ENCODE measurements around the gene PCDHGB5. TPM values are rescaled to one million over a fixed set of nuclear protein-coding genes. Genes with fewer than 3 reads are reported as not detected.
"Not testable (repeated sequence)": the region's sequence is repeated elsewhere in the genome, so short reads cannot be mapped to it uniquely, and the experiment has no call there.

PCDHGB5 gene
- total and polyA plus RNA-seq, 5 experiments from 2014 or later, result 0.24 to 0.47 (median 0.33) TPM

DNA sequence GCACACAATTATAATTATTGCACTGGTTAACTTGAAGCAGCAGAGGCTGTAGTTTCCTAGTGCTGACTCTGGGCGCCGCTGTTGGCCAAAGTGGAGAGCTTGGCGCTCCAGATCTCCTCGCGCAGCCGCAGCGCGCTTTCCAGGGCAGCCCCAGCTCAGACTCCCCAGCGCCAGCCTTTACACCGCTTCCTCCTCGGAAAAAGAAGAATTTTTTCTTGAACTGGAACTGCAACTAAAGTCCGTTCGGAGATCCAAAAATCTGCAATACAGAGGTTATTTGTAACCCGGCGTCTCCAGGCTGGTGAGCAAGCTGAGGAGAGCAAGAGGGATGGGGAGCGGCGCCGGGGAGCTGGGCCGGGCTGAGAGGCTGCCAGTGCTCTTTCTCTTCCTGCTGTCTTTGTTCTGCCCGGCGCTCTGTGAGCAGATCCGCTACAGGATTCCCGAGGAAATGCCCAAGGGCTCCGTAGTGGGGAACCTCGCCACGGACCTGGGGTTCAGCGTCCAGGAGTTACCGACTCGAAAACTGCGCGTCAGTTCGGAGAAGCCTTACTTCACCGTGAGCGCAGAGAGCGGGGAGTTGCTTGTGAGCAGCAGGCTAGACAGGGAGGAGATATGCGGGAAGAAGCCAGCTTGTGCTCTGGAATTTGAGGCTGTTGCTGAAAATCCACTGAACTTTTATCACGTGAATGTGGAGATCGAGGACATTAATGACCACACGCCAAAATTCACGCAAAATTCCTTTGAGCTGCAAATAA is 10.0 kb upstream of the PCDHGB5 start, which contains the start of gene PCDHGB4:
Gene PCDHGB4, plus strand, starts transcription at position 142 of the 755 bp plus-strand sequence. Its CDS starts 187 bp downstream, at position 329.
- H3K4me3 Mint-ChIP-seq, result peak within 1 kb of the TSS; percentile 14 to 72 (median 42)
- ATAC-seq, result peak; percentile 68 to 78
- POLR2A ChIA-PET, DNase-seq, H3K4me1 Mint-ChIP-seq: not testable (repeated sequence)
- H3K27me3 Mint-ChIP-seq, result peaks cover 46 to 89% (median 78%) of the 10 kb centered on the region in 5 donors
- H3K27ac Mint-ChIP-seq, result peak within 1 kb of the TSS in 1 of 10 donors; percentile 53
- H3K36me3 Mint-ChIP-seq, result peaks cover 23 to 61% (median 36%) of the 10 kb centered on the region in 3 donors
- H3K9me3 Mint-ChIP-seq, result peaks cover 14 to 88% (median 50%) of the 10 kb centered on the region in 9 donors

DNA sequence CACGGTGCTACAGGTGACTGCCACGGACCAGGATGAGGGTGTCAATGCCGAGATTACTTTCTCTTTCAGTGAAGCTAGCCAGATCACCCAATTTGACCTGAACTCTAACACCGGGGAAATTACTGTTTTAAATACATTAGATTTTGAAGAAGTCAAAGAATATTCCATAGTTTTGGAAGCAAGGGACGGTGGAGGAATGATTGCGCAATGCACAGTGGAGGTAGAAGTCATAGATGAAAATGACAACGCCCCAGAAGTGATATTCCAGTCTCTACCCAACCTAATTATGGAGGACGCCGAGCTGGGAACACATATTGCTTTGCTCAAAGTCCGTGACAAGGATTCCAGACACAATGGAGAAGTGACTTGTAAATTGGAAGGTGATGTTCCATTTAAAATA is 9.1 kb upstream of the PCDHGB5 start:
- H3K4me1 Mint-ChIP-seq, result peaks cover 0 to 2% (median 1%) of the 10 kb centered on the region in 4 donors
- POLR2A ChIA-PET, result no interaction called here
- H3K4me3 Mint-ChIP-seq, result peak overlapping the region in 2 of 10 donors; percentile 24 to 29
- no peak for DNase-seq
- peaks cover 14 to 88% (median 51%) of the 10 kb centered on the region in 9 donors for H3K9me3 Mint-ChIP-seq
- peaks cover 40 to 89% (median 75%) of the 10 kb centered on the region in 5 donors for H3K27me3 Mint-ChIP-seq
- H3K36me3 Mint-ChIP-seq, result peaks cover 23 to 58% (median 34%) of the 10 kb centered on the region in 3 donors
- no peak for ATAC-seq
- H3K27ac Mint-ChIP-seq, result peak overlapping the region in 1 of 10 donors; percentile 53

DNA sequence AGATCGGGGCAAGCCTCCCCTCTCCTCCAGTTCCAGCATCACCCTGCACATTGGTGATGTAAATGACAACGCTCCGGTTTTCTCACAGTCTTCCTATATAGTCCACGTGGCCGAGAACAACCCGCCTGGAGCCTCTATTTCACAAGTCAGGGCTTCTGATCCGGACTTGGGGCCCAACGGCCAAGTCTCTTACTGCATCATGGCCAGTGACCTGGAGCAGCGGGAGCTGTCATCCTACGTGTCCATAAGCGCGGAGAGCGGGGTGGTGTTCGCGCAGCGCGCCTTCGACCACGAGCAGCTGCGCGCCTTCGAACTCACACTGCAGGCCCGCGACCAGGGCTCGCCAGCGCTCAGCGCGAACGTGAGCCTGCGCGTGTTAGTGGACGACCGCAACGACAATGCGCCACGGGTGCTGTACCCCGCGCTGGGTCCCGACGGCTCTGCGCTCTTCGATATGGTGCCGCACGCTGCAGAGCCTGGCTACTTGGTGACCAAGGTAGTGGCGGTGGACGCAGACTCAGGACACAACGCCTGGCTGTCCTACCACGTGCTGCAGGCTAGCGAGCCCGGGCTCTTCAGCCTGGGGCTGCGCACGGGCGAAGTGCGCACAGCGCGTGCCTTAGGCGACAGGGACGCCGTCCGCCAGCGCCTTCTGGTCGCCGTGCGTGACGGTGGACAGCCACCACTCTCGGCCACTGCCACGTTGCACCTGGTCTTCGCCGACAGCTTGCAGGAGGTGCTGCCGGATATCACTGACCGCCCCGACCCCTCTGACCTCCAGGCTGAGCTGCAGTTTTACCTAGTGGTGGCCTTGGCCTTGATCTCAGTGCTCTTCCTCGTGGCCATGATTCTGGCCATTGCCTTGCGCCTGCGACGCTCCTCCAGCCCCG is 8.3 kb upstream of the PCDHGB5 start:
- Mint-ChIP-seq H3K4me1 (peaks cover 0 to 2% (median 1%) of the 10 kb centered on the region in 4 donors), H3K27ac (no peak overlapping the region), H3K9me3 (peaks cover 14 to 87% (median 51%) of the 10 kb centered on the region in 9 donors), H3K4me3 (peak overlapping the region in 3 of 10 donors; percentile 29 to 71 (median 49)), H3K27me3 (peaks cover 44 to 92% (median 74%) of the 10 kb centered on the region in 5 donors), H3K36me3 (peaks cover 23 to 57% (median 39%) of the 10 kb centered on the region in 3 donors)
- POLR2A ChIA-PET, result no interaction called here
- ATAC-seq, result no peak
- DNase-seq, result no peak

DNA sequence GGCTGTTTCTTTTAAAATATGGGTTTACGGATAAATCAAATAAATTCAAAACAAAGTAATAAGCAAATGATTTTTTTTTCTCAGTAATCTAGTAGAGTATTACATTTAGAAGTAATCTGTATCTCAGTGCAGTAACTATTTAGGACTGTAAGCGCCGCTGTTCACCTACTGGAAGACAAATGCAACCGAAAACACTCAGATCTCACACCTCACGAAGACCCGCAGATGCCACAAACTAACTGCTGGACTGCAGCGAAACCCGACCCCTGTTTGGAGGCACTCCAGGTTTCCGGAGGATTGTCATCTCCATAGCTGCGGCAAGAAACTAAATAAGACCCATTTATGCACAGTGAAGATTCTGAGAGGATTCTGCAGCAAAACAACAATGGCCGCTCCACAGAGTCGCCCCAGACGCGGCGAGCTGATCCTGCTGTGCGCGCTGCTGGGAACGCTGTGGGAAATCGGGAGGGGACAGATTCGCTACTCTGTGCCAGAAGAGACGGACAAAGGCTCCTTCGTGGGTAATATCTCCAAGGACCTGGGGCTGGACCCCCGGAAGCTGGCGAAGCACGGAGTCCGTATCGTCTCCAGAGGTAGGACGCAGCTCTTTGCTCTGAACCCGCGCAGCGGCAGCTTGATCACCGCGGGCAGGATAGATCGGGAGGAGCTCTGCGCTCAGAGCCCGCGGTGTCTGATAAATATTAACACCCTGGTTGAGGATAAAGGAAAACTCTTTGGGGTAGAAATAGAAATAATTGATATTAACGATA is 5.1 kb upstream of the PCDHGB5 start, which contains the start of gene PCDHGA8:
Gene PCDHGA8, plus strand, starts transcription at position 205 of the 770 bp plus-strand sequence. Its CDS starts 181 bp downstream, at position 386.
- ATAC-seq (no peak), DNase-seq (no peak)
- Mint-ChIP-seq H3K27ac (peak within 1 kb of the TSS in 1 of 10 donors; percentile 67), H3K4me1 (peaks cover 0 to 2% (median 0%) of the 10 kb centered on the region in 4 donors), H3K36me3 (peaks cover 21 to 51% (median 35%) of the 10 kb centered on the region in 3 donors), H3K27me3 (peaks cover 41 to 87% (median 68%) of the 10 kb centered on the region in 5 donors), H3K9me3 (peaks cover 0 to 83% (median 38%) of the 10 kb centered on the region in 9 donors), H3K4me3 (peak within 1 kb of the TSS in 1 of 10 donors; percentile 52)
- POLR2A ChIA-PET, result interaction anchor here (0.6 kb wide), 1 partner anchor 497 kb away, joined by 5 read pairs; no protein-coding TSS in a partner anchor

DNA sequence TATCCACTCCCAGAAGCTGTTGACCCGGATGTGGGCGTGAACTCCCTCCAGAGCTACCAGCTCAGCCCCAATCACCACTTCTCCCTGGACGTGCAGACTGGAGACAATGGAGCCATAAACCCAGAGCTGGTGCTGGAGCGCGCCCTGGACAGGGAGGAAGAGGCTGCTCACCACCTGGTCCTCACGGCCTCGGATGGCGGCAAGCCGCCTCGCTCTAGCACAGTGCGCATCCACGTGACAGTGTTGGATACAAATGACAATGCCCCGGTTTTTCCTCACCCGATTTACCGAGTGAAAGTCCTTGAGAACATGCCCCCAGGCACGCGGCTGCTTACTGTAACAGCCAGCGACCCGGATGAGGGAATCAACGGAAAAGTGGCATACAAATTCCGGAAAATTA is 4.5 kb upstream of the PCDHGB5 start:
- no peak for DNase-seq
- Mint-ChIP-seq H3K9me3 (peaks cover 0 to 80% (median 38%) of the 10 kb centered on the region in 9 donors), H3K27me3 (peaks cover 39 to 84% (median 66%) of the 10 kb centered on the region in 5 donors), H3K36me3 (peaks cover 20 to 50% (median 35%) of the 10 kb centered on the region in 3 donors), H3K27ac (no peak overlapping the region), H3K4me3 (no peak overlapping the region), H3K4me1 (peaks cover 0 to 2% (median 0%) of the 10 kb centered on the region in 4 donors)
- no peak for ATAC-seq
- POLR2A ChIA-PET, result interaction anchor here (0.6 kb wide), 1 partner anchor 496 kb away, joined by 5 read pairs; no protein-coding TSS in a partner anchor

DNA sequence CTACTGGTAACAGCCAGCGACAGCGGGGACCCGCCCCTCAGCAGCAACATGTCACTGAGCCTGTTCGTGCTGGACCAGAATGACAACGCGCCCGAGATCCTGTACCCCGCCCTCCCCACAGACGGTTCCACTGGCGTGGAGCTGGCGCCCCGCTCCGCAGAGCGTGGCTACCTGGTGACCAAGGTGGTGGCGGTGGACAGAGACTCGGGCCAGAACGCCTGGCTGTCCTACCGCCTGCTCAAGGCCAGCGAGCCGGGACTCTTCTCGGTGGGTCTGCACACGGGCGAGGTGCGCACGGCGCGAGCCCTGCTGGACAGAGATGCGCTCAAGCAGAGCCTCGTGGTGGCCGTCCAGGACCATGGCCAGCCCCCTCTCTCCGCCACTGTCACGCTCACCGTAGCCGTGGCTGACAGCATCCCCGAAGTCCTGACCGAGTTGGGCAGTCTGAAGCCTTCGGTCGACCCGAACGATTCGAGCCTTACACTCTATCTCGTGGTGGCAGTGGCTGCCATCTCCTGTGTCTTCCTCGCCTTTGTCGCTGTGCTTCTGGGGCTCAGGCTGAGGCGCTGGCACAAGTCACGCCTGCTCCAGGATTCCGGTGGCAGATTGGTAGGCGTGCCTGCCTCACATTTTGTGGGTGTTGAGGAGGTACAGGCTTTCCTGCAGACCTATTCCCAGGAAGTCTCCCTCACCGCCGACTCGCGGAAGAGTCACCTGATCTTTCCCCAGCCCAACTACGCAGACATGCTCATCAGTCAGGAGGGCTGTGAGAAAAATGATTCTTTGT is 3.2 kb upstream of the PCDHGB5 start:
- H3K9me3 Mint-ChIP-seq, result peaks cover 0 to 77% (median 37%) of the 10 kb centered on the region in 9 donors
- H3K36me3 Mint-ChIP-seq, result peaks cover 19 to 49% (median 37%) of the 10 kb centered on the region in 3 donors
- peaks cover 40 to 83% (median 67%) of the 10 kb centered on the region in 5 donors for H3K27me3 Mint-ChIP-seq
- ATAC-seq, H3K4me3 Mint-ChIP-seq, DNase-seq, POLR2A ChIA-PET, H3K4me1 Mint-ChIP-seq: not testable (repeated sequence)
- H3K27ac Mint-ChIP-seq, result peak overlapping the region in 1 of 10 donors; percentile 24

DNA sequence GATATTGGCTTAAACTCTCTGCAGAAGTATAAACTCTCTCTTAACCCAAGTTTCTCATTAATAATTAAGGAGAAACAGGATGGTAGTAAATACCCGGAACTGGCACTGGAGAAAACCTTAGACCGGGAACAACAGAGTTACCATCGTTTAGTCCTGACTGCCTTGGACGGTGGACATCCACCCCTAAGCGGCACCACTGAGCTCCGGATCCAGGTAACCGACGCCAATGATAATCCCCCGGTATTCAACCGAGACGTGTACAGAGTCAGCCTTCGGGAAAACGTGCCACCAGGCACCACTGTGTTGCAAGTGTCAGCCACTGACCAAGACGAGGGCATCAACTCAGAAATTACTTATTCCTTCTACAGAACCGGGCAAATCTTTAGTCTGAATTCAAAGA is 861 bp downstream of the PCDHGB5 start:
- Mint-ChIP-seq H3K4me3 (no peak overlapping the region), H3K36me3 (peaks cover 18 to 48% (median 26%) of the 10 kb centered on the region in 3 donors), H3K27me3 (peaks cover 40 to 80% (median 61%) of the 10 kb centered on the region in 5 donors), H3K27ac (peak overlapping the region in 1 of 10 donors; percentile 79), H3K4me1 (no peaks in the 10 kb centered on the region), H3K9me3 (peaks cover 0 to 71% (median 29%) of the 10 kb centered on the region in 9 donors)
- ATAC-seq (no peak), DNase-seq (no peak)
- POLR2A ChIA-PET, result no interaction called here

DNA sequence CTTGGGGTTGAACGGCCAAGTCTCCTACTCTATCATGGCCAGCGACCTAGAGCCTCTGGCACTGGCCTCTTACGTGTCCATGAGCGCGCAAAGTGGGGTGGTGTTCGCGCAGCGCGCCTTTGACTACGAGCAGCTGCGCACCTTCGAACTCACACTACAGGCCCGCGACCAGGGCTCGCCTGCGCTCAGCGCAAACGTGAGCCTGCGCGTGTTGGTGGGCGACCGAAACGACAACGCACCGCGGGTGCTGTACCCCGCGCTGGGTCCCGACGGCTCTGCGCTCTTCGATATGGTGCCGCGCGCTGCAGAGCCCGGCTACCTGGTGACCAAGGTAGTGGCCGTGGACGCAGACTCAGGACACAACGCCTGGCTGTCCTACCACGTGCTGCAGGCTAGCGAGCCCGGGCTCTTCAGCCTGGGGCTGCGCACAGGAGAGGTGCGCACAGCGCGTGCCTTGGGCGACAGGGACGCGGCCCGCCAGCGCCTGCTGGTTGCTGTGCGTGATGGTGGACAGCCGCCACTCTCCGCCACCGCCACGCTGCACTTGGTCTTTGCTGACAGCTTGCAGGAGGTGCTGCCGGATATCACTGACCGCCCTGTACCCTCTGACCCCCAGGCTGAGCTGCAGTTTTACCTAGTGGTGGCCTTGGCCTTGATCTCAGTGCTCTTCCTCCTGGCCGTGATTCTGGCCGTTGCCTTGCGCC is 2.0 kb downstream of the PCDHGB5 start:
- Mint-ChIP-seq H3K27me3 (peaks cover 42 to 80% (median 63%) of the 10 kb centered on the region in 5 donors), H3K9me3 (peaks cover 0 to 72% (median 26%) of the 10 kb centered on the region in 9 donors), H3K4me3 (peak overlapping the region in 3 of 10 donors; percentile 7 to 36 (median 17)), H3K4me1 (no peaks in the 10 kb centered on the region), H3K36me3 (peaks cover 14 to 50% (median 29%) of the 10 kb centered on the region in 3 donors), H3K27ac (peak overlapping the region in 2 of 10 donors; percentile 21 to 33)
- no peak for ATAC-seq
- DNase-seq, result no peak
- POLR2A ChIA-PET, result no interaction called here

DNA sequence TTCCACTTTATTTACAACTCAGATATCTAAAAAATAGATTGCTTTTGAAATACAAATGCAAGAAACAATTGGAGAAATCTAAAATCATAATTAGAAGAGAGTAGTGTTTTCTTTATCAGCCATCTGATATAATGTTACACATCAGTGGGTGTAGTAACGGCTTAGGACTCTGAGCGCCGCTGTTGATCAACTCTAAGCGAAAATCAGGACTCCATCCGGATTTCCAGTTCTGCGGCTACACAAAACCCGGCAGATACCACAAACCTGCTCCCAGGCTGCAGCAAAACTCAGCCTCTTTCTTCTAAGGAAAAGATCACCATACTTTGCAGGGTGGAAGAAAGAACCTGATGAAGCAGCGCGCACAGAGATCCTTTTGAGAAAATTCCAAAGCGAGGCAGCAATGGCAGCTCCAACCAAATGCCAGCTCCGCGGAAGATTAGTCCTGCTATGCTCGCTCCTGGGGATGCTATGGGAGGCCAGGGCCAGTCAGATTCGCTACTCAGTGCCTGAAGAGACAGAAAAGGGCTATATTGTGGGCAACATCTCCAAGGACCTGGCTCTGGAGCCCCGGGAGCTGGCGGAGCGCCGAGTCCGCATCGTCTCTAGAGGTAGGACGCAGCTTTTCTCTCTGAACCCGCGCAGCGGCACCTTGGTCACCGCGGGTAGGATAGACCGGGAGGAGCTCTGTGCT is 5.0 kb downstream of the PCDHGB5 start, which contains the start of gene PCDHGA9:
Gene PCDHGA9, plus strand, starts transcription at position 226 of the 691 bp plus-strand sequence. Its CDS starts 175 bp downstream, at position 401.
- H3K9me3 Mint-ChIP-seq, result peaks cover 0 to 73% (median 30%) of the 10 kb centered on the region in 9 donors
- H3K4me3 Mint-ChIP-seq, result peak within 1 kb of the TSS; percentile 43 to 77 (median 60)
- POLR2A ChIA-PET, result no interaction called here
- no peaks in the 10 kb centered on the region for H3K4me1 Mint-ChIP-seq
- H3K36me3 Mint-ChIP-seq, result peaks cover 7 to 45% (median 24%) of the 10 kb centered on the region in 3 donors
- peaks cover 45 to 84% (median 63%) of the 10 kb centered on the region in 5 donors for H3K27me3 Mint-ChIP-seq
- no peak within 1 kb of the TSS for H3K27ac Mint-ChIP-seq
- ATAC-seq (no peak), DNase-seq (no peak)

DNA sequence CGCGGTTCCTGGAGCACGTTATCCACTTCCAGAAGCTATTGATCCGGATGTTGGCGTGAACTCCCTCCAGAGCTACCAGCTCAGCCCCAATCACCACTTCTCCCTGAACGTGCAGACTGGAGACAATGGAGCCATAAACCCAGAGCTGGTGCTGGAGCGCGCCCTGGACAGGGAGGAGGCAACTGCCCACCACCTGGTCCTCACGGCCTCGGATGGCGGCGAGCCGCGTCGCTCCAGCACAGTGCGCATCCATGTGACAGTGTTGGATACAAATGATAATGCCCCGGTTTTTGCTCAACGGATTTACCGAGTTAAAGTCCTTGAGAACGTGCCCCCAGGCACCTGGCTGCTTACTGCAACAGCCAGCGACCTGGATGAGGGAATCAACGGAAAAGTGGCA is 5.6 kb downstream of the PCDHGB5 start:
- peaks cover 0 to 2% (median 2%) of the 10 kb centered on the region in 4 donors for H3K4me1 Mint-ChIP-seq
- ATAC-seq (no peak), DNase-seq (no peak)
- no peak overlapping the region for H3K27ac Mint-ChIP-seq
- H3K36me3 Mint-ChIP-seq, result peaks cover 7 to 50% (median 25%) of the 10 kb centered on the region in 3 donors
- peak overlapping the region in 1 of 10 donors; percentile 7 for H3K4me3 Mint-ChIP-seq
- H3K27me3 Mint-ChIP-seq, result peaks cover 50 to 91% (median 67%) of the 10 kb centered on the region in 5 donors
- H3K9me3 Mint-ChIP-seq, result peaks cover 0 to 80% (median 34%) of the 10 kb centered on the region in 9 donors
- POLR2A ChIA-PET, result no interaction called here
